Skeletal muscle satellite cell (primary cell): ENCODE data around the gene ADARB2.
"Not testable (repeated sequence)": the region's sequence is repeated elsewhere in the genome, so short reads cannot be mapped to it uniquely, and the experiment has no call there.

ENCODE experiments used
- H3K27me3 ChIP-seq: 2 replicates; pipeline ENCODE4 v1.7.0; 2013; ENCODE audit warnings: low read length; ENCODE audit not compliant: control insufficient read depth, insufficient read depth
- H3K36me3 ChIP-seq: 2 replicates; pipeline ENCODE4 v1.7.0; 2013; ENCODE audit warnings: mild to moderate bottlenecking, control low read depth, low read length; ENCODE audit not compliant: insufficient read depth
- H3K4me1 ChIP-seq: 2 replicates; pipeline ENCODE4 v1.7.0; 2013; ENCODE audit warnings: low read length; ENCODE audit not compliant: control insufficient read depth, insufficient read depth
- H3K4me2 ChIP-seq: 2 replicates; pipeline ENCODE4 v1.7.0; 2013; ENCODE audit warnings: mild to moderate bottlenecking, low read length
- H3K4me3 ChIP-seq: 2 replicates; pipeline ENCODE4 v1.7.0; 2013; ENCODE audit warnings: low read length
- H3K9ac ChIP-seq: 2 replicates; pipeline ENCODE4 v1.7.0; 2013; ENCODE audit warnings: mild to moderate bottlenecking, low read depth, low read length, moderate library complexity
- H3K9me3 ChIP-seq: replicated peaks from 2 replicates; pipeline ENCODE4 v1.7.0; 2013; ENCODE audit warnings: mild to moderate bottlenecking, control low read depth, low read length

The ADARB2 gene

GRCh38 chr10:1358860-1359625 is 378.3 kb downstream of the ADARB2 start:
- H3K4me1 ChIP-seq, result no peaks in the 10 kb centered on the region
- no peak overlapping the region for H3K9ac ChIP-seq

GRCh38 chr10:1358147-1358546 is 379.2 kb downstream of the ADARB2 start:
- H3K4me1 ChIP-seq, result no peaks in the 10 kb centered on the region
- H3K4me3 ChIP-seq, result no peak overlapping the region
- no peak overlapping the region for H3K4me2 ChIP-seq
- H3K9ac ChIP-seq, result no peak overlapping the region
- H3K27me3 ChIP-seq, result no peaks in the 10 kb centered on the region
- no peaks in the 10 kb centered on the region for H3K36me3 ChIP-seq
- H3K9me3 ChIP-seq, result no peaks in the 10 kb centered on the region

More at GRCh38 chr10:1358860-1359625, 378.3 kb downstream of the ADARB2 start:
- Histone ChIP-seq H3K36me3 (no peaks in the 10 kb centered on the region), H3K4me3 (no peak overlapping the region), H3K4me2 (no peak overlapping the region), H3K27me3 (no peaks in the 10 kb centered on the region), H3K9me3 (no peaks in the 10 kb centered on the region)

- Histone ChIP-seq H3K9me3 (no peaks in the 10 kb centered on the region), H3K4me3 (no peak overlapping the region), H3K27me3 (no peaks in the 10 kb centered on the region), H3K4me2 (no peak overlapping the region), H3K36me3 (no peaks in the 10 kb centered on the region), H3K9ac (no peak overlapping the region), H3K4me1 (no peaks in the 10 kb centered on the region)
These were observed 381.0 kb downstream of the ADARB2 start for GRCh38 chr10:1356349-1356748.

GRCh38 chr10:1354809-1355710 is 382.3 kb downstream of the ADARB2 start:
- H3K4me3 ChIP-seq, result no peak overlapping the region
- H3K4me2 ChIP-seq, result no peak overlapping the region
- no peaks in the 10 kb centered on the region for H3K4me1 ChIP-seq
- H3K9me3 ChIP-seq, result no peaks in the 10 kb centered on the region
- no peaks in the 10 kb centered on the region for H3K27me3 ChIP-seq
- no peaks in the 10 kb centered on the region for H3K36me3 ChIP-seq
- H3K9ac ChIP-seq, result no peak overlapping the region

GRCh38 chr10:1352296-1352695 is 385.0 kb downstream of the ADARB2 start:
- H3K4me2 ChIP-seq, H3K36me3 ChIP-seq, H3K4me1 ChIP-seq, H3K27me3 ChIP-seq, H3K9ac ChIP-seq, H3K9me3 ChIP-seq, H3K4me3 ChIP-seq: not testable (repeated sequence)

- H3K9ac ChIP-seq, result no peak overlapping the region
- H3K36me3 ChIP-seq, result no peaks in the 10 kb centered on the region
- no peak overlapping the region for H3K4me3 ChIP-seq
- H3K4me2 ChIP-seq, result no peak overlapping the region
- H3K27me3 ChIP-seq, result no peaks in the 10 kb centered on the region
- no peaks in the 10 kb centered on the region for H3K9me3 ChIP-seq
- no peaks in the 10 kb centered on the region for H3K4me1 ChIP-seq
These were observed 388.6 kb downstream of the ADARB2 start for GRCh38 chr10:1348773-1349050.

- Histone ChIP-seq H3K9me3 (no peaks in the 10 kb centered on the region), H3K27me3 (no peaks in the 10 kb centered on the region), H3K4me1 (no peaks in the 10 kb centered on the region), H3K9ac (no peak overlapping the region), H3K36me3 (no peaks in the 10 kb centered on the region), H3K4me2 (no peak overlapping the region), H3K4me3 (no peak overlapping the region)
These were observed 389.2 kb downstream of the ADARB2 start for GRCh38 chr10:1347962-1348772.

GRCh38 chr10:1347525-1347924 is 389.8 kb downstream of the ADARB2 start:
- Histone ChIP-seq H3K27me3 (no peaks in the 10 kb centered on the region), H3K36me3 (no peaks in the 10 kb centered on the region), H3K9ac (no peak overlapping the region), H3K9me3 (no peaks in the 10 kb centered on the region), H3K4me2 (no peak overlapping the region), H3K4me1 (no peaks in the 10 kb centered on the region), H3K4me3 (no peak overlapping the region)

GRCh38 chr10:1346201-1346600 is 391.1 kb downstream of the ADARB2 start:
- Histone ChIP-seq H3K9ac (no peak overlapping the region), H3K36me3 (no peaks in the 10 kb centered on the region), H3K9me3 (peaks cover 4% of the 10 kb centered on the region), H3K27me3 (no peaks in the 10 kb centered on the region), H3K4me3 (no peak overlapping the region), H3K4me2 (no peak overlapping the region), H3K4me1 (no peaks in the 10 kb centered on the region)

GRCh38 chr10:1345368-1345767 is 392.0 kb downstream of the ADARB2 start:
- H3K4me1 ChIP-seq, result no peaks in the 10 kb centered on the region
- no peaks in the 10 kb centered on the region for H3K36me3 ChIP-seq
- no peak overlapping the region for H3K4me2 ChIP-seq
- no peaks in the 10 kb centered on the region for H3K27me3 ChIP-seq
- H3K4me3 ChIP-seq, result no peak overlapping the region
- peaks cover 4% of the 10 kb centered on the region for H3K9me3 ChIP-seq
- H3K9ac ChIP-seq, result no peak overlapping the region

- no peaks in the 10 kb centered on the region for H3K36me3 ChIP-seq
- no peak overlapping the region for H3K9ac ChIP-seq
- H3K27me3 ChIP-seq, result no peaks in the 10 kb centered on the region
- H3K4me2 ChIP-seq, result no peak overlapping the region
- no peaks in the 10 kb centered on the region for H3K4me1 ChIP-seq
- H3K4me3 ChIP-seq, result no peak overlapping the region
- H3K9me3 ChIP-seq, result peaks cover 4% of the 10 kb centered on the region
These were observed 392.5 kb downstream of the ADARB2 start for GRCh38 chr10:1344846-1345245.
